Esophagus (tissue), 2 donors: ENCODE measurements around the gene HDC. TPM values are rescaled to one million over a fixed set of nuclear protein-coding genes. Genes with fewer than 3 reads are reported as not detected.
A peak's percentile ranks its signal among the peaks of the same experiment; 100 is the strongest.

Experiments
- H3K27ac ChIP-seq, 2 donors: one replicate each; pipeline ENCODE4 v1.5.1; 2013; ENCODE audit warnings: low read depth in 2 of 2, mild to moderate bottlenecking in 2 of 2, inconsistent platforms in 1 of 2, low read length in 1 of 2, moderate library complexity in 1 of 2
- H3K27me3 ChIP-seq, 2 donors: one replicate each; pipeline ENCODE4 v1.6.1; 2013; ENCODE audit warnings: low read length in 2 of 2, control low read depth in 1 of 2, mild to moderate bottlenecking in 1 of 2; ENCODE audit not compliant: insufficient read depth in 2 of 2, control insufficient read depth in 1 of 2
- H3K36me3 ChIP-seq, 2 donors: one replicate each; pipeline ENCODE4 v1.6.1; 2013; ENCODE audit warnings: low read length in 1 of 2; ENCODE audit not compliant: control insufficient read depth in 2 of 2, insufficient read depth in 2 of 2
- H3K4me1 ChIP-seq, 2 donors: one replicate each; pipeline ENCODE4 v1.6.1; 2013; ENCODE audit warnings: low read length in 1 of 2; ENCODE audit not compliant: control insufficient read depth in 2 of 2, insufficient read depth in 2 of 2
- H3K4me3 ChIP-seq, 2 donors: one replicate each; pipeline ENCODE4 v1.5.1; 2013; ENCODE audit warnings: low read length in 2 of 2, mild to moderate bottlenecking in 2 of 2, low read depth in 1 of 2, moderate library complexity in 1 of 2
- H3K9me3 ChIP-seq, 2 donors: one replicate each; pipeline ENCODE4 v1.6.1; 2013; ENCODE audit warnings: mild to moderate bottlenecking in 2 of 2, low read depth in 1 of 2, low read length in 1 of 2, moderate library complexity in 1 of 2; ENCODE audit not compliant: control insufficient read depth in 2 of 2, insufficient read depth in 1 of 2
- WGBS, 2 donors: extraction: QIAGEN DNeasy Blood & Tissue Kit; methylation state at CpG; one replicate each; pipeline ENCODE4 v1.1.7; 2013; 5-methylcytosine and 5-hydroxymethylcytosine counted together
- polyA plus RNA-seq, 2 donors: library from polyadenylated mRNA; stranded (reverse); fragments of 200-250 nt; gene quantifications; one replicate each; pipeline ENCODE4 v1.2.3, GENCODE V29; 2013
- donor health status: healthy with polysubstance abuse.
- donor health status: Bipolar disorder and iron deficiency.

The HDC gene
- polyA plus RNA-seq, 2 donors, result 0.08 to 1.5 TPM

DNA sequence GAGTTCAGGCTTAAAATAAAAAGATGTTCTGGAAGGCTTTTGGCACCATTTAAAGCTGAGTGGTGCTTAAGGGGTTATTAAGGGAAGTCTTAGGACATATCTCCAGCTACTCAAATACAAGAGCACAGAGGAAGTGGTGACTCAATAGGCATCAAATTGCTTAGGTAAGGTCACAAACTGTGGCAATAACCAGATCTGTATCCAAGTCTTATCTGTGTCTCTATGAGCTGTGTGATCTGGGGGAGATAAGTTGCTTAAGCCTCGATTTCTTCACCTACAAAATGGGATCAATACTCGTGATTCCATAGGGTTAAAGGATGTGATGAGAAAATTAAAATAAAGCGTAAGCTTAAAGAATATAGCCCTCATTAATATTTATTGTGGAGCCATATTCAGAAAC lies 7.6 kb downstream of the HDC start:
- H3K4me1 ChIP-seq, result peaks cover 0 to 6% of the 10 kb centered on the region in 2 donors
- 81 to 85% methylated on average over 3 of the region's 3 CpGs for WGBS, 2 donors
- no peak overlapping the region for H3K27ac ChIP-seq
- no peaks in the 10 kb centered on the region for H3K9me3 ChIP-seq
- no peaks in the 10 kb centered on the region for H3K36me3 ChIP-seq
- H3K27me3 ChIP-seq, result no peaks in the 10 kb centered on the region
- H3K4me3 ChIP-seq, result no peak overlapping the region

- no peaks in the 10 kb centered on the region for H3K9me3 ChIP-seq
- no peak overlapping the region for H3K27ac ChIP-seq
- 55 to 67% methylated on average over 8 of the region's 8 CpGs for WGBS, 2 donors
- no peaks in the 10 kb centered on the region for H3K36me3 ChIP-seq
- no peaks in the 10 kb centered on the region for H3K27me3 ChIP-seq
- H3K4me3 ChIP-seq, result no peak overlapping the region
- peaks cover 0 to 6% of the 10 kb centered on the region in 2 donors for H3K4me1 ChIP-seq
Measured at GRCh38 chr15:50257332-50257731, 8.2 kb downstream of the HDC start.

GRCh38 chr15:50256188-50257041 lies 9.1 kb downstream of the HDC start:
- H3K36me3 ChIP-seq, result no peaks in the 10 kb centered on the region
- WGBS, 2 donors, result 53 to 57% methylated on average over 5 of the region's 5 CpGs
- peaks cover 0 to 6% of the 10 kb centered on the region in 2 donors for H3K4me1 ChIP-seq
- no peak overlapping the region for H3K27ac ChIP-seq
- H3K4me3 ChIP-seq, result no peak overlapping the region
- no peaks in the 10 kb centered on the region for H3K27me3 ChIP-seq
- no peaks in the 10 kb centered on the region for H3K9me3 ChIP-seq

- no peaks in the 10 kb centered on the region for H3K9me3 ChIP-seq
- H3K27me3 ChIP-seq, result no peaks in the 10 kb centered on the region
- peaks cover 0 to 10% of the 10 kb centered on the region in 2 donors for H3K4me1 ChIP-seq
- H3K36me3 ChIP-seq, result no peaks in the 10 kb centered on the region
- no peak overlapping the region for H3K27ac ChIP-seq
- no peak overlapping the region for H3K4me3 ChIP-seq
- 95% methylated on average over 11 of the region's 11 CpGs for WGBS, 2 donors
Measured at GRCh38 chr15:50252556-50252955, 13.0 kb downstream of the HDC start.

GRCh38 chr15:50251638-50252182 lies 13.8 kb downstream of the HDC start:
- Histone ChIP-seq H3K4me3 (no peak overlapping the region), H3K27me3 (no peaks in the 10 kb centered on the region), H3K4me1 (peaks cover 0 to 5% of the 10 kb centered on the region in 2 donors), H3K36me3 (no peaks in the 10 kb centered on the region), H3K27ac (no peak overlapping the region), H3K9me3 (no peaks in the 10 kb centered on the region)
- 80 to 93% methylated on average over 11 of the region's 11 CpGs for WGBS, 2 donors

DNA sequence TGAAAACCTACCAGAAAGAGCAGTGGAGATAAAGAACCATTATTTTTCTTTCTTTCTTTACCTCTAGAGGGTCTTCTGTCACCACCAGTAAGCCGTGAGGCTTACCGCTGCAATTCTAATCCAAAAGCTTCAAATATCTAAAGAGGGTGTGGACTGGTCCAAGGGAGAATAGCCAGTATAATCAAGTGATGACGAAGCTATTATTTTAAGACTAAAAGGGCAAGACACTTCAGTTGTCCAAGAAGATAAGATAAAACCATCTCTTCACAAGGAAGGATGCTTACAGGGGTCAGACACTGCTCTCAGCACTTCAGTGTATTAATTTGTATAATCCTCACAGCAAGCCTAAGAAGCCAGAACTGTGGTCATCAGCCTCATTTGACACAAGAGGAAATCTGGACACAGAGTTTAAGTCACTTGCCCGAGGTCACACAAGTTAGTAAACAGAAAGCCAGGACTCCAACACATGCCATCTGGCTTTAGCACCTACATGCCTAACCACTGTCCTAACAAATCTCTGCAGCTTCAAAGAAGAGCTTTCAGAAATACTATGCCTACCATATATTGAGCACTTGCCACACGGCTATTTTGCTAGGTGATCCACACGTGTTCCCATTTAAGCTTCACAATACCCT lies 14.6 kb downstream of the HDC start:
- 70 to 75% methylated on average over 6 of the region's 6 CpGs for WGBS, 2 donors
- no peaks in the 10 kb centered on the region for H3K36me3 ChIP-seq
- H3K4me3 ChIP-seq, result no peak overlapping the region
- no peaks in the 10 kb centered on the region for H3K9me3 ChIP-seq
- peaks cover 0 to 5% of the 10 kb centered on the region in 2 donors for H3K4me1 ChIP-seq
- H3K27ac ChIP-seq, result no peak overlapping the region
- H3K27me3 ChIP-seq, result no peaks in the 10 kb centered on the region

- Histone ChIP-seq H3K4me1 (peaks cover 0 to 5% of the 10 kb centered on the region in 2 donors), H3K27me3 (no peaks in the 10 kb centered on the region), H3K27ac (no peak overlapping the region), H3K9me3 (no peaks in the 10 kb centered on the region), H3K4me3 (no peak overlapping the region), H3K36me3 (no peaks in the 10 kb centered on the region)
- 54 to 69% methylated on average over 2 of the region's 2 CpGs for WGBS, 2 donors
Measured at GRCh38 chr15:50249704-50250103, 15.8 kb downstream of the HDC start.

- no peaks in the 10 kb centered on the region for H3K9me3 ChIP-seq
- H3K4me1 ChIP-seq, result peaks cover 0 to 5% of the 10 kb centered on the region in 2 donors
- H3K36me3 ChIP-seq, result no peaks in the 10 kb centered on the region
- no peak overlapping the region for H3K27ac ChIP-seq
- 53 to 61% methylated on average over 4 of the region's 4 CpGs for WGBS, 2 donors
- no peaks in the 10 kb centered on the region for H3K27me3 ChIP-seq
- H3K4me3 ChIP-seq, result no peak overlapping the region
Measured at GRCh38 chr15:50248994-50249582, 16.4 kb downstream of the HDC start.

- no peaks in the 10 kb centered on the region for H3K36me3 ChIP-seq
- H3K27me3 ChIP-seq, result no peaks in the 10 kb centered on the region
- H3K4me3 ChIP-seq, result no peak overlapping the region
- H3K27ac ChIP-seq, result peak overlapping the region in 1 of 2 donors; percentile 11
- H3K4me1 ChIP-seq, result peaks cover 0 to 5% of the 10 kb centered on the region in 2 donors
- WGBS, 2 donors, result 65 to 67% methylated on average over 14 of the region's 14 CpGs
- no peaks in the 10 kb centered on the region for H3K9me3 ChIP-seq
Measured at GRCh38 chr15:50247819-50248655, 17.5 kb downstream of the HDC start.
